ENCODE results near the gene RAI1. TPM values are rescaled to one million over a fixed set of nuclear protein-coding genes. Genes with fewer than 3 reads are reported as not detected.

RAI1 gene
- total RNA-seq, 3 donors from 2014 or later, result 19.9 to 22.4 (median 20.1) TPM

- DNase-seq (no peak), ATAC-seq (no peak)
- Mint-ChIP-seq H3K4me3 (no peak overlapping the region), H3K9me3 (no peaks in the 10 kb centered on the region), H3K27me3 (ENCODE audit: low read depth) (no peaks in the 10 kb centered on the region), H3K4me1 (ENCODE audit: low read depth) (peaks cover 20% of the 10 kb centered on the region), H3K36me3 (ENCODE audit: insufficient read depth) (no peaks in the 10 kb centered on the region)
Measured at GRCh38 chr17:17763734-17764133, 82.5 kb downstream of the RAI1 start.

GRCh38 chr17:17765359-17766076 lies 84.3 kb downstream of the RAI1 start:
- H3K4me3 Mint-ChIP-seq, result no peak overlapping the region
- DNase-seq (no peak), ATAC-seq (peak in 1 of 2 donors; percentile 41)
- H3K27me3 Mint-ChIP-seq (ENCODE audit: low read depth), result no peaks in the 10 kb centered on the region
- peaks cover 16% of the 10 kb centered on the region for H3K4me1 Mint-ChIP-seq (ENCODE audit: low read depth)
- H3K36me3 Mint-ChIP-seq (ENCODE audit: insufficient read depth), result no peaks in the 10 kb centered on the region
- no peaks in the 10 kb centered on the region for H3K9me3 Mint-ChIP-seq

DNA sequence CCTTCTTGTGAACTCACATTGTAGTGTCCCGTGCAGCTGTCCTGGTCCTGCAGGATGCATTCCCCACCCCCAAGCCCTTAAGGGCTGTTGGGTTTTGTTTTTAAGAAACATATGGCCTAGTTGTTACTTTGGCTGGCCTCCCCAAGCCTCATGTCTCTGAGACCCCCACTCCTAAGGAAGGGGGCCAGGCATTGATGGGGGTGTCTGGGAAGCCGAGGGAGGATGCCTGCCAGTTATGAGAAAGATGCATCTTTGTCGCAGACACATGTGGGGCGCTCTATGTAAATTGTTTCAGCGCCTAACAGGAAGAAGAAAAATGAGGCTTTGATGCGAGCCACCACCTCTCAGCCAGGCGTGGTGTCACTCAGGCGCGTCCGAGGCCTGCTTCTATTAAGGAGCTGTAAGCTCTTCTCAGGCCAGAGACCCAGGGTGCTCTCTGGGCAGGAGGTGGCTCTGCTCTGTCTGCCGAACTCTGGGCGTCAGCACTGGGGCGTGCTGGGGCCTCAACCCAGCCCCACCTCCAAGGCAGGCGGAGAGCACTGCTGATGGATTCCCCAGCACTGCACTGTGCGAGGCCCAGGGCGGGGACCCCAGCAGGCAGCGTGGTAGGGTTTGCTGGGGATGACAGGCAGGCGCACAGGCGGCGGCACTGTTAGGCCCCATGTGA lies 85.0 kb downstream of the RAI1 start:
- ATAC-seq (peak in 1 of 2 donors; percentile 59), DNase-seq (no peak)
- Mint-ChIP-seq H3K27me3 (ENCODE audit: low read depth) (no peaks in the 10 kb centered on the region), H3K9me3 (no peaks in the 10 kb centered on the region), H3K4me3 (no peak overlapping the region), H3K36me3 (ENCODE audit: insufficient read depth) (no peaks in the 10 kb centered on the region), H3K4me1 (ENCODE audit: low read depth) (peaks cover 16% of the 10 kb centered on the region)

GRCh38 chr17:17766744-17767120 lies 85.5 kb downstream of the RAI1 start:
- ATAC-seq (no peak), DNase-seq (no peak)
- H3K4me1 Mint-ChIP-seq (ENCODE audit: low read depth), result peaks cover 16% of the 10 kb centered on the region
- H3K36me3 Mint-ChIP-seq (ENCODE audit: insufficient read depth), result no peaks in the 10 kb centered on the region
- H3K27me3 Mint-ChIP-seq (ENCODE audit: low read depth), result no peaks in the 10 kb centered on the region
- H3K4me3 Mint-ChIP-seq, result no peak overlapping the region
- no peaks in the 10 kb centered on the region for H3K9me3 Mint-ChIP-seq

DNA sequence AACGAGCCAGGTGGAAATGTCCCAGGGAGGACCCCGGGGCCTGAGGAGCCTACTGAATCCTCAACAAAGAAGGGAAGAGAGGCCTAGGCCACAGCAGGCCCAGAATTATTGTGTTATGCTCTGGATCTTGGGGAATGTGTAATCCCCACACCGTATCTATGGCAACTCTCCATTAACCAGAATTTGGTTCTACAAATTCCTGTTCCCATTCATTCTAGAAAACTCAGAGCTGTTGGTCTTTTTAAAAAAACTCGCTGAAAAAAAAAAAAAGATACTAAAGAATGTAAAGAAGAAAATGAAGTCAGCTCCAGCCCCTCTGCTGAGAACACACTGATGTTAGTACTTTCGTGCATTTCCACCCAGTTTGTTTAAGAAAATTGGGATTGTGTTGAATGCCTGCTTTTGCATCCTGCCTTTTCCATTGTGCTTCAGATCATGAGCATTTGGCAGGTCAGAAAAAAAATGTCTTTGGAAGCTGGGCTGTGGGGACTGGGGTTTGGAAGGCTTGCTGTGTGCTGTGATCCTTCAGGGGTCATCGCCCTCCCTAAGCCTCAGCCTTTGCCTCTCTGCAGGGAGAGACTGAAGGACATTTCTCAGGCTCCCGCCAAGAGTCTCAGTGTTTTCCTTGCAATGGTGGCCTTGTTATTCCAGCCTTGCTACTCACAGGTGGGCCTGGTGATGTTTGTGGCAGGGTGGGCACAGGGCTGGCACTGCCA lies 86.1 kb downstream of the RAI1 start:
- no peak for DNase-seq
- ATAC-seq, result no peak
- Mint-ChIP-seq H3K4me1 (ENCODE audit: low read depth) (peaks cover 17% of the 10 kb centered on the region), H3K36me3 (ENCODE audit: insufficient read depth) (no peaks in the 10 kb centered on the region), H3K27me3 (ENCODE audit: low read depth) (no peaks in the 10 kb centered on the region), H3K4me3 (no peak overlapping the region), H3K9me3 (no peaks in the 10 kb centered on the region)

GRCh38 chr17:17767887-17768418 lies 86.7 kb downstream of the RAI1 start:
- ATAC-seq (no peak), DNase-seq (no peak)
- H3K4me3 Mint-ChIP-seq, result no peak overlapping the region
- H3K4me1 Mint-ChIP-seq (ENCODE audit: low read depth), result peaks cover 20% of the 10 kb centered on the region
- H3K27me3 Mint-ChIP-seq (ENCODE audit: low read depth), result no peaks in the 10 kb centered on the region
- H3K9me3 Mint-ChIP-seq, result no peaks in the 10 kb centered on the region
- no peaks in the 10 kb centered on the region for H3K36me3 Mint-ChIP-seq (ENCODE audit: insufficient read depth)

DNA sequence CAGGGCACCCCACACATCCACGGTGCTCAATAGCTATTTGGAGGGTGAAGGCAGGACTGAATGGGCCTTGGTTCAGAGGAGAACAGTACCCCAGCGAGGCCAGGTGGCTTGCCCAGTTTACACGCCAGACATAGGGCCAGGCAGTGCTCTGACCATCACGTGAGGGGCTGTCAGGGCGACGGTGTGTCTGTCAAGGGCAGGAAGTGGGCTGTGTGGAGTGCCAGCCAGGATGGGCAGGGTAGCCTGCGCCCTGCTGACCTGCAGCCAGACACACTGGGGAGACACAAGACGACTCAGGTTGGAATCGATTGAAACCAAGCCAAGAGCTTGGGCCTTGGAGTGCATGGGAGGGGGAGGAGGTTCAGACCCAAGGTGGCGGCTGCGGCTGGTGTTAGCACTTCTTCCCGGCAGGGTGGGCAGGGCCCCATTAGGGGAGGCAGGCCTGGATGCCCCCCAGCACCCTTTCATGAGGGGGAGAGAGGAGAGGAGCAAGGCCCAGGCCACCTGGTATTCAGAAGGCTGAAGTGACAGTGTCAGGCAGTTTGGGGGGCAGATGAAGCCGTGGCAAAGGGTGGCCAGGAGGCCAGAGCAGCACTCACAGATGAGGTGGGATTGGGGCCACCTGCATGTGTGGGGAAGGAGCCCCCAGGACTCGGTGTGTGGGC lies 87.3 kb downstream of the RAI1 start:
- no peak overlapping the region for H3K4me3 Mint-ChIP-seq
- no peaks in the 10 kb centered on the region for H3K27me3 Mint-ChIP-seq (ENCODE audit: low read depth)
- no peaks in the 10 kb centered on the region for H3K36me3 Mint-ChIP-seq (ENCODE audit: insufficient read depth)
- peaks cover 18% of the 10 kb centered on the region for H3K4me1 Mint-ChIP-seq (ENCODE audit: low read depth)
- ATAC-seq (no peak), DNase-seq (no peak)
- no peaks in the 10 kb centered on the region for H3K9me3 Mint-ChIP-seq

- ATAC-seq, result no peak
- no peaks in the 10 kb centered on the region for H3K36me3 Mint-ChIP-seq (ENCODE audit: insufficient read depth)
Measured at GRCh38 chr17:17769869-17770631, 88.8 kb downstream of the RAI1 start.

DNA sequence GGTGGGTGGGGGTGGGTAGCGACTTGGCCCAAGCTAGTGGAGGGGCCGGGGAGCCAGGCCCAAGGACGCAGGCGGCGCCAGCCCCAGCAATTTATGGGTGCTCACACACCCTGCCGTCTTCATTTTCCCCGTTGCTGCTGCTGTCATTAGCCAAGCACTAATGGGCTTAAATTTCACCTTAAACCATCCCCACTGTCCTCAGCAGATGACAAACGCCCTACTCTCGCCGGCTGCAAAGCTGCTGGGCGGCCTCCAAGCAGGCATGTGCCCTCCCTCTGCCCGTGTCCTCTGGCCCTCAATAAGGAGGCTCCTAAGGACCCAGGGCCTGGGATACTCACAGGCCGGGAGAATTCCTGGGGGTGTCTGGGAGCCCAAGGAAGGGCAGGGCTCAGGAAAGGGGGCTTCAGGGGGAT lies 89.4 kb downstream of the RAI1 start:
- DNase-seq, result no peak
- no peak for ATAC-seq
- Mint-ChIP-seq H3K27me3 (ENCODE audit: low read depth) (no peaks in the 10 kb centered on the region), H3K36me3 (ENCODE audit: insufficient read depth) (no peaks in the 10 kb centered on the region), H3K4me3 (no peak overlapping the region), H3K4me1 (ENCODE audit: low read depth) (peaks cover 11% of the 10 kb centered on the region), H3K9me3 (no peaks in the 10 kb centered on the region)

More at GRCh38 chr17:17769869-17770631, 88.8 kb downstream of the RAI1 start:
- H3K9me3 Mint-ChIP-seq, result no peaks in the 10 kb centered on the region
- H3K4me3 Mint-ChIP-seq, result no peak overlapping the region
- H3K4me1 Mint-ChIP-seq (ENCODE audit: low read depth), result peaks cover 11% of the 10 kb centered on the region
- no peak for DNase-seq
- no peaks in the 10 kb centered on the region for H3K27me3 Mint-ChIP-seq (ENCODE audit: low read depth)

DNA sequence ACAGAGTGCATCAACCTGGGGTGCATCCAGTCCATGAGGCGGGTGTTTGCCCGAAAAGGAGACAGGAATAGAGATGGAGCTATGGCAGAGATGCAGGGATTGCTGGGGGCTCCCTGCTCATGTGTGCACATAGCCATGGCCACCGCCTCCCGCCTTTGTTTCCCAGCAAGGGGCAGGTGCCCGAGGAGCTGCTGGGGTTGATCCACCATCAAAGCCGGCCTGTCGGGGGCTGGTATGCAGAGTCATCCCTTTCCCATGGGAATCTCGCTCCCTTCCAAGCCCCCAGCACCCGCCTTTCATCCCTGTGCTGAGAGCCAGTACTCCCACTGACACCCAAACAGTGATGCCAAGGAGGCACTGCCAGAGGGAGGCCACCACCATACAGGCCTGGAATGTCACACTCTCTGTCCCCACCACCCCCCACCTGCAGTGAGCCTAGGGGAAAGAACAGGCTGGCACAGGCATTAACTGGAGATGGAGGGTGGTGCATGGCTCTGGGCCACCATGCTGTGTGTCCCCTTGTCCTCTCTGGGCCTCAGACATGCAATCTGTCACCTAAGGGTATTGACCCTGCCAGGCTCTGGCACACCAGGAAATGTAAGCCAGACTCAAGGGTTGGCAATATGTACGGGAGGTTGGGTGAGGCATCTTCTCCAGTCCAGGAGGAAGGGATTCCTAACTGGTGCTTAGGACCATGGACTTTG lies 90.4 kb downstream of the RAI1 start:
- no peaks in the 10 kb centered on the region for H3K36me3 Mint-ChIP-seq (ENCODE audit: insufficient read depth)
- ATAC-seq, result no peak
- no peaks in the 10 kb centered on the region for H3K9me3 Mint-ChIP-seq
- DNase-seq, result no peak
- H3K4me3 Mint-ChIP-seq, result no peak overlapping the region
- H3K27me3 Mint-ChIP-seq (ENCODE audit: low read depth), result no peaks in the 10 kb centered on the region
- peaks cover 4% of the 10 kb centered on the region for H3K4me1 Mint-ChIP-seq (ENCODE audit: low read depth)

DNA sequence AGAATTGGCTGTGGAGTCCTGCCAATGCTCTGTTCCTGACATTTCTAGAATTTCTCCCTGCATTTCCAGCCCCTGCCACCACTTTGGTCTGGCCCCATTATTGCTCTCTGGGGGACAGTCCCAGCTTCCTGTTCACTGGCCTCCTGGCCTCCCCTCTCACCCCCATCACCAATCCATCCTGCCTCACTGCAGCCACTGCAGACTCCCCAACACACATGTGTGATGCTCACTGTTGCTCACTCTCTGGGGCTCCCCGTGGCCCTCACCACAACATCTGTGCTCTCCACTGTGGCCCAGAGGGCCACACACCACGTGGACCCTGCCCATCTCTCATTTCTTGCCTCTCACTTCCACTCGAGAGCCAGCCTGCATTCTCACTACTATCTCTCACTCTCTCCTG lies 91.0 kb downstream of the RAI1 start:
- no peak for DNase-seq
- Mint-ChIP-seq H3K36me3 (ENCODE audit: insufficient read depth) (no peaks in the 10 kb centered on the region), H3K4me1 (ENCODE audit: low read depth) (peaks cover 3% of the 10 kb centered on the region), H3K9me3 (no peaks in the 10 kb centered on the region), H3K27me3 (ENCODE audit: low read depth) (no peaks in the 10 kb centered on the region), H3K4me3 (no peak overlapping the region)
- no peak for ATAC-seq

GRCh38 chr17:17774009-17774881 lies 93.0 kb downstream of the RAI1 start:
- Mint-ChIP-seq H3K9me3 (no peaks in the 10 kb centered on the region), H3K4me3 (no peak overlapping the region), H3K36me3 (ENCODE audit: insufficient read depth) (no peaks in the 10 kb centered on the region), H3K27me3 (ENCODE audit: low read depth) (no peaks in the 10 kb centered on the region), H3K4me1 (ENCODE audit: low read depth) (peaks cover 3% of the 10 kb centered on the region)
- DNase-seq, result no peak
- peak; percentile 23 to 50 for ATAC-seq
